GM23248 (cell line): ENCODE measurements around the gene DYNC1H1. TPM values are rescaled to one million over a fixed set of nuclear protein-coding genes. Genes with fewer than 3 reads are reported as not detected.

ENCODE experiments used
- DNase-seq: peaks from one replicate; pipeline ENCODE4 v3.0.0-alpha.2; 2015
- H2AFZ ChIP-seq: fragments of 200-600 bp; sonication (generic); 2 replicates; pipeline ENCODE4 v1.6.1; 2016; ENCODE audit warnings: antibody characterized with exemption
- H3F3A ChIP-seq: fragments of 200-600 bp; sonication (generic); 2 replicates; pipeline ENCODE4 v1.6.1; 2016; ENCODE audit warnings: mild to moderate bottlenecking, antibody characterized with exemption, mixed run types; ENCODE audit not compliant: insufficient read depth
- H3K27ac ChIP-seq: fragments of 200-600 bp; sonication (generic); 2 replicates; pipeline ENCODE4 v1.5.1; 2016; ENCODE audit warnings: mild to moderate bottlenecking
- H3K27me3 ChIP-seq: fragments of 200-600 bp; sonication (generic); replicated peaks from 2 replicates; pipeline ENCODE4 v1.6.1; 2016; ENCODE audit warnings: mild to moderate bottlenecking; ENCODE audit not compliant: insufficient read depth
- H3K36me3 ChIP-seq: fragments of 200-600 bp; sonication (generic); 2 replicates; pipeline ENCODE4 v1.6.1; 2016; ENCODE audit warnings: low read depth, mild to moderate bottlenecking
- H3K4me1 ChIP-seq: fragments of 200-600 bp; sonication (generic); 2 replicates; pipeline ENCODE4 v1.6.1; 2016; ENCODE audit warnings: mild to moderate bottlenecking; ENCODE audit not compliant: insufficient read depth
- H3K4me2 ChIP-seq: fragments of 200-600 bp; sonication (generic); one replicate; pipeline ENCODE4 v1.6.1; 2016; ENCODE audit warnings: mild to moderate bottlenecking; ENCODE audit not compliant: unreplicated experiment
- H3K4me3 ChIP-seq: fragments of 200-600 bp; sonication (generic); 2 replicates; pipeline ENCODE4 v1.5.1; 2016; ENCODE audit warnings: mild to moderate bottlenecking
- H3K79me2 ChIP-seq: fragments of 200-600 bp; sonication (generic); 2 replicates; pipeline ENCODE4 v1.6.1; 2016; ENCODE audit warnings: mild to moderate bottlenecking; ENCODE audit not compliant: insufficient read depth
- H3K9ac ChIP-seq: fragments of 200-600 bp; sonication (generic); 2 replicates; pipeline ENCODE4 v1.6.1; 2016; ENCODE audit warnings: mild to moderate bottlenecking
- H3K9me2 ChIP-seq: fragments of 200-600 bp; sonication (generic); 2 replicates; pipeline ENCODE4 v1.6.1; 2016; ENCODE audit warnings: mixed run types, mild to moderate bottlenecking, moderate library complexity; ENCODE audit not compliant: insufficient read depth
- H3K9me3 ChIP-seq: fragments of 200-600 bp; sonication (generic); one replicate; pipeline ENCODE4 v1.6.1; 2017; ENCODE audit warnings: low read depth
- H4K20me1 ChIP-seq: fragments of 200-600 bp; sonication (generic); 2 replicates; pipeline ENCODE4 v1.6.0; 2016; ENCODE audit not compliant: insufficient read depth
- EZH2 ChIP-seq: fragments of 200-600 bp; sonication (generic); IDR thresholded peaks from 2 replicates; pipeline ENCODE4 v1.6.1; 2018; ENCODE audit warnings: antibody characterized with exemption, mild to moderate bottlenecking; ENCODE audit not compliant: insufficient read depth, poor library complexity, severe bottlenecking
- EZH2phosphoT487 ChIP-seq: fragments of 200-600 bp; sonication (generic); IDR thresholded peaks from 2 replicates; pipeline ENCODE4 v1.6.1; 2018; ENCODE audit warnings: antibody characterized with exemption, moderate library complexity, mild to moderate bottlenecking, low read depth; ENCODE audit not compliant: insufficient read depth
- WGBS, 2 experiments: methylation state at CpG; one replicate each; pipeline ENCODE4 v1.1.6; 2015 to 2017; ENCODE audit warnings: low lambda C conversion rate in 2 of 2, low coverage in 1 of 2; ENCODE audit errors: missing lambda C conversion rate in 2 of 2; 5-methylcytosine and 5-hydroxymethylcytosine counted together
- in situ Hi-C: fragments of 300-500 bp; cut with MboI; formaldehyde crosslinking; loops from 2 replicates; pipeline ENCODE4 v1.15.0; 2020
- polyA plus RNA-seq: library from polyadenylated mRNA; unstranded; fragments of >200 nt; fragmentation: Nextera tagmentation; extraction: Ambion mirVana; gene quantifications from 2 replicates; pipeline ENCODE4 v1.2.1, GENCODE V29; 2016
- total RNA-seq: library from RNA; depleted of rRNA; stranded (reverse); fragments of >200 nt; shearing (Covaris generic); gene quantifications from 2 replicates; pipeline ENCODE4 v1.2.3, GENCODE V29; 2014

The DYNC1H1 gene
- total and polyA plus RNA-seq, 2 experiments from 2014 or later, result 181 to 391 TPM

- H3K27me3 ChIP-seq, result no peaks in the 10 kb centered on the region
- peaks cover 17% of the 10 kb centered on the region for H3K4me1 ChIP-seq
- H3K27ac ChIP-seq, result no peak overlapping the region
- no peaks in the 10 kb centered on the region for H3K9me3 ChIP-seq
- H3K4me3 ChIP-seq, result no peak overlapping the region
- H2AFZ ChIP-seq, result no peak overlapping the region
- no peak for TF ChIP-seq EZH2
- TF ChIP-seq EZH2phosphoT487, result no peak
- no peaks in the 10 kb centered on the region for H3K79me2 ChIP-seq
- peaks cover 9% of the 10 kb centered on the region for H3F3A ChIP-seq
- in situ Hi-C loops, result no loop called here
- no peak overlapping the region for H3K9ac ChIP-seq
- WGBS, 2 experiments, result 96 to 97% methylated on average over 10 of the region's 10 CpGs
- no peaks in the 10 kb centered on the region for H4K20me1 ChIP-seq
- no peaks in the 10 kb centered on the region for H3K9me2 ChIP-seq
- no peak overlapping the region for H3K4me2 ChIP-seq
- DNase-seq, result no peak
- H3K36me3 ChIP-seq, result no peaks in the 10 kb centered on the region
Measured at GRCh38 chr14:101929096-101929495, 35.3 kb upstream of the DYNC1H1 start.

- Histone ChIP-seq H3K27me3 (no peaks in the 10 kb centered on the region), H3K9me3 (no peaks in the 10 kb centered on the region), H3K79me2 (no peaks in the 10 kb centered on the region), H3K36me3 (no peaks in the 10 kb centered on the region), H3K9ac (no peak overlapping the region), H3K4me3 (no peak overlapping the region), H4K20me1 (no peaks in the 10 kb centered on the region), H3K27ac (no peak overlapping the region), H2AFZ (no peak overlapping the region), H3K9me2 (no peaks in the 10 kb centered on the region), H3K4me2 (no peak overlapping the region), H3F3A (peaks cover 9% of the 10 kb centered on the region), H3K4me1 (peaks cover 17% of the 10 kb centered on the region)
- no peak for DNase-seq
- in situ Hi-C loops, result no loop called here
- WGBS, 2 experiments, result 90 to 97% methylated on average over 9 of the region's 9 CpGs
- TF ChIP-seq EZH2phosphoT487 (no peak), EZH2 (no peak)
Measured at GRCh38 chr14:101929946-101930345, 34.4 kb upstream of the DYNC1H1 start.

GRCh38 chr14:101932673-101933072 is 31.7 kb upstream of the DYNC1H1 start:
- DNase-seq, result no peak
- H3K9me2 ChIP-seq, result no peaks in the 10 kb centered on the region
- H3K9ac ChIP-seq, result no peak overlapping the region
- no peaks in the 10 kb centered on the region for H3K27me3 ChIP-seq
- no peaks in the 10 kb centered on the region for H4K20me1 ChIP-seq
- H3K4me1 ChIP-seq, result peaks cover 5% of the 10 kb centered on the region
- H3K4me3 ChIP-seq, result no peak overlapping the region
- no peaks in the 10 kb centered on the region for H3K79me2 ChIP-seq
- no peak overlapping the region for H2AFZ ChIP-seq
- in situ Hi-C loops, result no loop called here
- no peaks in the 10 kb centered on the region for H3K9me3 ChIP-seq
- WGBS, 2 experiments, result 57 to 60% methylated on average over 7 of the region's 7 CpGs
- no peaks in the 10 kb centered on the region for H3K36me3 ChIP-seq
- H3K4me2 ChIP-seq, result no peak overlapping the region
- peaks cover under 1% of the 10 kb centered on the region; the same call in 1 of the 2 replicates for H3F3A ChIP-seq
- no peak for TF ChIP-seq EZH2phosphoT487
- no peak for TF ChIP-seq EZH2
- no peak overlapping the region for H3K27ac ChIP-seq

GRCh38 chr14:101933209-101933608 is 31.2 kb upstream of the DYNC1H1 start:
- H3K36me3 ChIP-seq, result no peaks in the 10 kb centered on the region
- no peaks in the 10 kb centered on the region for H4K20me1 ChIP-seq
- no peak overlapping the region for H3K9ac ChIP-seq
- H3K9me3 ChIP-seq, result no peaks in the 10 kb centered on the region
- no peak for DNase-seq
- H3K27ac ChIP-seq, result no peak overlapping the region
- H3K9me2 ChIP-seq, result no peaks in the 10 kb centered on the region
- 75 to 79% methylated on average over 16 of the region's 16 CpGs for WGBS, 2 experiments
- H3K27me3 ChIP-seq, result no peaks in the 10 kb centered on the region
- H3F3A ChIP-seq, result no peaks in the 10 kb centered on the region; the same call in 1 of the 2 replicates
- TF ChIP-seq EZH2, result no peak
- no peak overlapping the region for H3K4me3 ChIP-seq
- H3K4me2 ChIP-seq, result no peak overlapping the region
- in situ Hi-C loops, result no loop called here
- no peaks in the 10 kb centered on the region for H3K79me2 ChIP-seq
- H2AFZ ChIP-seq, result no peak overlapping the region
- peaks cover 2% of the 10 kb centered on the region for H3K4me1 ChIP-seq

GRCh38 chr14:101934601-101935150 is 29.7 kb upstream of the DYNC1H1 start:
- Histone ChIP-seq H3K4me1 (no peaks in the 10 kb centered on the region), H3K9me3 (no peaks in the 10 kb centered on the region), H3K4me2 (no peak overlapping the region), H3K9me2 (no peaks in the 10 kb centered on the region), H3K27me3 (no peaks in the 10 kb centered on the region), H3K79me2 (no peaks in the 10 kb centered on the region), H3K36me3 (no peaks in the 10 kb centered on the region), H4K20me1 (no peaks in the 10 kb centered on the region), H3F3A (no peaks in the 10 kb centered on the region), H3K9ac (no peak overlapping the region), H2AFZ (no peak overlapping the region), H3K27ac (no peak overlapping the region), H3K4me3 (no peak overlapping the region)
- DNase-seq, result no peak
- TF ChIP-seq EZH2phosphoT487 (no peak), EZH2 (no peak)
- 78 to 82% methylated on average over 14 of the region's 14 CpGs for WGBS, 2 experiments
- in situ Hi-C loops, result no loop called here
